Transverse colon (tissue), 3 donors: ENCODE results near the gene HIRIP3.

Experiments
- EP300 ChIP-seq: sonication (generic); formaldehyde crosslinking; IDR thresholded peaks from one replicate; pipeline ENCODE4 v1.6.1; 2017; ENCODE audit warnings: antibody characterized with exemption, low read depth
- TF ChIP-seq, protein P1 (sequence below), 5 experiments: fragments of 200-600 bp in 3 of 5; fragments of 450-650 bp in 2 of 5; sonication (generic) in 3 of 5; IDR thresholded peaks; 1 replicate in 2 of 5; 2 replicates in 3 of 5; pipeline ENCODE4 v1.5.1; 2016 to 2017; ENCODE audit warnings: antibody characterized with exemption in 5 of 5, inconsistent platforms in 3 of 5, mild to moderate bottlenecking in 2 of 5, moderate library complexity in 1 of 5

DNA sequence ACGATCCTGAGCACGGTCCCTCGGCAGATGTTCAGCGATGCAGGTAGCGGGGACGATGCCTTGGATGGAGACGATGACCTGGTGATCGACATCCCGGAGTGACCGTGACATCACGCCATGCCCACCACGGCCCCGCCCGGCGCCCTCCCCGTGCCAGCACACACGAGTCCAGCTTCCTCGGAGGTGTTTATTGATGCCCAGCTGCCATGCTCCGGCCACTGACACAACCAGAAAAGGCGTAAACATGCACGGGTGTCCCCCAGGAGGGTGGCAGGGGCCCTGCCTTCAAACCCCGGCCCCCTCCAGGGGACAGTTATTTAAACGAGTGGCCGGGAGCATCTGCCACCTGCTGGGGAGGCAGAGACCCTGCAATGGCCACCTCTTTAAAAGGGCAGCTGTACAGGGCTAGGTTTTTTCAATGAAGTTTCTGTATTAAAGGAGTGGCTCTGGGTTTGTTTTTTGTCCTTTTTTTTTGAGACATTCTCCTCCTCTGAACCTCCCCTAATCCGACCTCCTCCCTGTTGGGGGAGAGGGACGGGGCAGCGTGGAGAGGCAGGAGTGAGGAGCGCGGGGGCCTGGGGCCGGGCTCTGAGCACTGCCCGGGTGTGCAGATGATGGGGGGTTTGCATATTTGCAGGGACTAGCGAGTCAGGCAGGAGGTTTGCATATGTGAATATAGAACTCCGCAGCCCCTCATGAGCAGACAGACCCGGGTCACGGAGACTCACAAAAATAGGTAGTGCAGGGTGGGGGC lies 10.1 kb upstream of the HIRIP3 start:
- TF ChIP-seq, protein P1, sequence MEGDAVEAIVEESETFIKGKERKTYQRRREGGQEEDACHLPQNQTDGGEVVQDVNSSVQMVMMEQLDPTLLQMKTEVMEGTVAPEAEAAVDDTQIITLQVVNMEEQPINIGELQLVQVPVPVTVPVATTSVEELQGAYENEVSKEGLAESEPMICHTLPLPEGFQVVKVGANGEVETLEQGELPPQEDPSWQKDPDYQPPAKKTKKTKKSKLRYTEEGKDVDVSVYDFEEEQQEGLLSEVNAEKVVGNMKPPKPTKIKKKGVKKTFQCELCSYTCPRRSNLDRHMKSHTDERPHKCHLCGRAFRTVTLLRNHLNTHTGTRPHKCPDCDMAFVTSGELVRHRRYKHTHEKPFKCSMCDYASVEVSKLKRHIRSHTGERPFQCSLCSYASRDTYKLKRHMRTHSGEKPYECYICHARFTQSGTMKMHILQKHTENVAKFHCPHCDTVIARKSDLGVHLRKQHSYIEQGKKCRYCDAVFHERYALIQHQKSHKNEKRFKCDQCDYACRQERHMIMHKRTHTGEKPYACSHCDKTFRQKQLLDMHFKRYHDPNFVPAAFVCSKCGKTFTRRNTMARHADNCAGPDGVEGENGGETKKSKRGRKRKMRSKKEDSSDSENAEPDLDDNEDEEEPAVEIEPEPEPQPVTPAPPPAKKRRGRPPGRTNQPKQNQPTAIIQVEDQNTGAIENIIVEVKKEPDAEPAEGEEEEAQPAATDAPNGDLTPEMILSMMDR (IDR thresholded peaks at IDR 0.05) = peak; percentile 83 to 87 (median 85)
- no peak for TF ChIP-seq EP300
